GM10248 (cell line): ENCODE data around the gene KCNQ1.

Experiments used
- CTCF ChIA-PET: fragments of 300-600 bp; sonication (Branson Sonifier 250); formaldehyde crosslinking; extraction: SDS; loops from one replicate; lab custom pipeline; 2021; ENCODE audit warnings: antibody characterized with exemption; lab: Yijun Ruan, JAX
- POLR2A ChIA-PET: fragments of 350-650 bp; sonication (Branson Sonifier 250); formaldehyde crosslinking; extraction: SDS; loops from one replicate; lab custom pipeline; 2020; ENCODE audit warnings: antibody characterized with exemption; lab: Yijun Ruan, JAX
- DNase-seq: peaks from one replicate; pipeline ENCODE4 v3.0.0; 2012; ENCODE audit errors: extremely low spot score
- TF ChIP-seq, protein P1 (sequence below): IDR thresholded peaks from 2 replicates; pipeline ENCODE4 v1.5.1; 2012; ENCODE audit warnings: mild to moderate bottlenecking, low read depth; ENCODE audit errors: extremely low read depth, missing control alignments, control extremely low read depth

Gene KCNQ1

GRCh38 chr11:2796091-2796490 lies 351.3 kb downstream of the KCNQ1 start:
- no peak for DNase-seq
- ChIA-PET POLR2A (no interaction called here), CTCF (no interaction called here)
- TF ChIP-seq, protein P1, sequence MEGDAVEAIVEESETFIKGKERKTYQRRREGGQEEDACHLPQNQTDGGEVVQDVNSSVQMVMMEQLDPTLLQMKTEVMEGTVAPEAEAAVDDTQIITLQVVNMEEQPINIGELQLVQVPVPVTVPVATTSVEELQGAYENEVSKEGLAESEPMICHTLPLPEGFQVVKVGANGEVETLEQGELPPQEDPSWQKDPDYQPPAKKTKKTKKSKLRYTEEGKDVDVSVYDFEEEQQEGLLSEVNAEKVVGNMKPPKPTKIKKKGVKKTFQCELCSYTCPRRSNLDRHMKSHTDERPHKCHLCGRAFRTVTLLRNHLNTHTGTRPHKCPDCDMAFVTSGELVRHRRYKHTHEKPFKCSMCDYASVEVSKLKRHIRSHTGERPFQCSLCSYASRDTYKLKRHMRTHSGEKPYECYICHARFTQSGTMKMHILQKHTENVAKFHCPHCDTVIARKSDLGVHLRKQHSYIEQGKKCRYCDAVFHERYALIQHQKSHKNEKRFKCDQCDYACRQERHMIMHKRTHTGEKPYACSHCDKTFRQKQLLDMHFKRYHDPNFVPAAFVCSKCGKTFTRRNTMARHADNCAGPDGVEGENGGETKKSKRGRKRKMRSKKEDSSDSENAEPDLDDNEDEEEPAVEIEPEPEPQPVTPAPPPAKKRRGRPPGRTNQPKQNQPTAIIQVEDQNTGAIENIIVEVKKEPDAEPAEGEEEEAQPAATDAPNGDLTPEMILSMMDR, result no peak

DNA sequence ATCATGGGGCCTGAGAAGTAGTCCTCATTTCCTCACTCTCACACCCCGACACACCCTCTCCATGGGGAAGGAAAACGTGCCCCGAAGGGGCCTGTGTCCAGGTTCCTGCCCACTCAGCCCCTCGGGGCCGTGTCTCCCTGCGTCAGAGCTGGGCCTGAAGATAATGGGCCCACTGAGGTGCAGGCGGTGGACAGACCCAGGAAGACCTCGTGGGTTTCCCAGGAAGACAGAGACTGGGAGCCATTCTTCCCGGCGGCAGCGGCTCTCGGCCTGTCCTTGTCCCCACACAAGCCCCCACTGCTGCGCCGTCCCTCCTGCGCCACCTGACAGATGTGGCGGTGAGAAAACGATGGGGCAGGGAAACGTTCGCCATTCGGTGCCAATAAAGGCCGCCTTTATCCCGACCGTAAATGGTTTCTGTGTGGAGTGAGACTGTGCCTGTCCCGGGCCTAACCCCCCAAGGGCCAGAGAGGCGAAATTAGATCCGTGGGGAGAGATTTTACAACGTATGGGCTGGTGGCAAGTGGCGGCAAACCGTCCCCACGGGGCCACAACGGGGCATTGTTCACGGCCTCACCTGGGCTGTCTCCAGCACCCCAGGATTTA lies 351.8 kb downstream of the KCNQ1 start:
- POLR2A ChIA-PET, result no interaction called here
- TF ChIP-seq, protein P1, result no peak
- DNase-seq, result no peak
- CTCF ChIA-PET, result no interaction called here

- TF ChIP-seq, protein P1, result no peak
- no peak for DNase-seq
- POLR2A ChIA-PET, result no interaction called here
- CTCF ChIA-PET, result no interaction called here
Measured at GRCh38 chr11:2797121-2797711, 352.4 kb downstream of the KCNQ1 start.

DNA sequence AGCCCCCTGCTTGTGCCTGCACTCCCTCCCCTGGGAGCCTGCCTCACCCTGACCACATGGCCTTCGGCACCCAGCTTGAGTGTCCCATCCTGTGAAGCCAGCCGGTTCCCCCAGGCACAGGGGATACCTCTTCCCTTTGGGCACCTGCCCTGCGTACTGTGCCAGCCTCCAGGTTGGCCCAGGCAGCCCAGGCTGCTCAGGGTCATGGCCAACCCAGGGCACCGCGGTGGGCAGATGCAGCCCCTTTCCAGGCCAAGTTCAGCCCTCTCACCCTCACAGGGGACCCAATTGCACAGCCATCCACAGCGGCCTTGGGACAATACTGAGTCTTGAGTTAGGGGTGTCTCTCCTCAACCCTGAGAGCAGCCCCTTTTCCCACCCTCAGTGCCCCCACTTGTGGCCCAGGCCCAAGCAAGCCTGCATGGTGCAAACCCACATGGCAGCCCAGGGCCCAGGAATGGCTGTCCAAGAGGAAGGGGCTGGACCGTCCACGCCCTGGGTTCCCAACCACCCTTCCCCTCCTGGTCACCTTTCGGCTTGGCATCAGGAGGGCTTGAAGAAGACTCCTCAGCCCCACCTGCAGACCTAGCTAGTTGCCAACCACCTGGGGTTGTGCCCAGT lies 353.0 kb downstream of the KCNQ1 start:
- ChIA-PET POLR2A (no interaction called here), CTCF (no interaction called here)
- TF ChIP-seq, protein P1, result no peak
- no peak for DNase-seq

DNA sequence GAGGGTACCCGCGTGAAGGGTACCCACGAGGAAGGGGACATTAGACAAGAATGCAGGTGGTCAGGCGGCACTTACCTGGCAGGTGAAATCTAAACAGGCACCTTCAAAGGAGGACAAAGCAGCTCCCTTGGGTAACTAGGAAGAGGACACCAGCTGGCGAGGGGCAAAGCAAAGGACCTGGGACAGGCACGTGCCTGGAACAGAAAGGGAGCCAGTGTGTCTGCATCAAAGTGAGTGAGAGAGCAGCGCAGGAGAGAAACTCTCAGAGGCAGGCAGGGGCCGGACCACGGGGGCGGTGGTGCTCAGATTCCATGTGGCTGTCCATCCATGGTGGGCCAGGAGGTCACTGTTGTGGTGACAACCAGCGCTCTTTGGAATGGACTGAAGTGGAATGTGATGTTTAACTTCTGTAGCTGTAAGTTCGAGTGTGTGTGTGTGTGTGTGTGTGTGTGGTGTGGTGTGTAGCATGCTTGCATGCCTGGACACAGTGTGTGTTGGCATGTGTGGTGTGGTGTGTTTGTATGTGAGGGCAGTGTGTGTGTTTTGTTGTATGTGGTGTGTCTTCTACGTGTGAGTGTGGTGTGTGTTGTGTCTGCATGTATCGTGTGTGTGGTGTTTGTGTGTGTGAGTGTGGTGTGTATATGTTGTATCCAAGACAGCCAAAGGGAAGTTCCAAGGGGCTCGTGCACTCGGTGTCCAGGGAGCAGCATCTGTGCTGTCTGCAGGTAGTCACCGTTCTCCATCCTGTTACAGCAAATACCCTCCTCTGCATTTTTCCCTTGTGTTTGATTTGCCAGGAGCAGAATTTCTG lies 354.3 kb downstream of the KCNQ1 start:
- TF ChIP-seq, protein P1, result no peak
- CTCF ChIA-PET, result no interaction called here
- POLR2A ChIA-PET, result no interaction called here
- no peak for DNase-seq

- POLR2A ChIA-PET, result no interaction called here
- DNase-seq, result no peak
- TF ChIP-seq, protein P1, result no peak
- CTCF ChIA-PET, result no interaction called here
Measured at GRCh38 chr11:2799881-2800654, 355.3 kb downstream of the KCNQ1 start.
